SU-DHL-6 (cell line): ENCODE results near the gene MATN3.

Experiments
- H2AFZ ChIP-seq: fragments of 200-600 bp; sonication (generic); 2 replicates; pipeline ENCODE4 v1.6.1; 2014; ENCODE audit warnings: low read depth, mild to moderate bottlenecking, moderate library complexity, mixed read lengths, antibody characterized with exemption, low read length; ENCODE audit not compliant: severe bottlenecking
- H3F3A ChIP-seq: fragments of 200-600 bp; shearing (Covaris generic); 2 replicates; pipeline ENCODE4 v1.6.0; 2016; ENCODE audit warnings: antibody characterized with exemption, mild to moderate bottlenecking; ENCODE audit not compliant: insufficient read depth
- H3K27ac ChIP-seq: fragments of 200-600 bp; sonication (generic); 2 replicates; pipeline ENCODE4 v1.5.1; 2016; ENCODE audit warnings: low read depth, mild to moderate bottlenecking, low read length, moderate library complexity, mixed read lengths
- H3K27me3 ChIP-seq: fragments of 200-600 bp; sonication (generic), shearing (Covaris generic); 2 replicates; pipeline ENCODE4 v1.6.0; 2014; ENCODE audit warnings: mild to moderate bottlenecking, low read length
- H3K36me3 ChIP-seq: fragments of 200-600 bp; sonication (generic); 2 replicates; pipeline ENCODE4 v1.6.1; 2014; ENCODE audit warnings: mild to moderate bottlenecking, low read length, mixed read lengths
- H3K4me2 ChIP-seq: fragments of 300-600, 200-600 bp; shearing (Covaris generic), sonication (generic); 2 replicates; pipeline ENCODE4 v1.6.0; 2014; ENCODE audit warnings: low read length, low read depth, mild to moderate bottlenecking; ENCODE audit not compliant: poor library complexity, severe bottlenecking
- H3K4me3 ChIP-seq: fragments of 200-600 bp; sonication (generic); 2 replicates; pipeline ENCODE4 v1.5.1; 2014; ENCODE audit warnings: antibody characterized with exemption, low read length, mild to moderate bottlenecking, mixed read lengths; ENCODE audit not compliant: insufficient read depth, poor library complexity, severe bottlenecking
- H3K79me2 ChIP-seq: fragments of 200-600 bp; sonication (generic); 2 replicates; pipeline ENCODE4 v1.6.1; 2014; ENCODE audit warnings: mild to moderate bottlenecking, low read length, moderate library complexity; ENCODE audit not compliant: insufficient read depth
- H3K9ac ChIP-seq: fragments of 200-600 bp; sonication (generic); 2 replicates; pipeline ENCODE4 v1.7.0; 2014; ENCODE audit warnings: mild to moderate bottlenecking, low read length
- H3K9me2 ChIP-seq: fragments of 200-600 bp; sonication (generic); replicated peaks from 2 replicates; pipeline ENCODE4 v1.6.1; 2014; ENCODE audit warnings: low read length; ENCODE audit not compliant: insufficient read depth
- H3K9me3 ChIP-seq: fragments of 200-600 bp; sonication (generic); 2 replicates; pipeline ENCODE4 v1.6.1; 2014; ENCODE audit warnings: low read length, mixed read lengths; ENCODE audit not compliant: insufficient read depth
- H4K20me1 ChIP-seq: fragments of 200-600 bp; sonication (generic); 2 replicates; pipeline ENCODE4 v1.6.1; 2014; ENCODE audit warnings: low read depth, mild to moderate bottlenecking, antibody characterized with exemption, low read length, moderate library complexity, mixed read lengths
- CTCF ChIP-seq: fragments of 200-600 bp; sonication (generic); IDR thresholded peaks from one replicate; pipeline ENCODE4 v1.5.1; 2017; ENCODE audit warnings: antibody characterized with exemption, mild to moderate bottlenecking, low read length, moderate library complexity; ENCODE audit not compliant: insufficient read depth, poor library complexity, severe bottlenecking
- EZH2phosphoT487 ChIP-seq: fragments of 200-600 bp; sonication (generic), shearing (Covaris generic); conservative IDR thresholded peaks from 2 replicates; pipeline ENCODE4 v1.6.1; 2018; ENCODE audit warnings: mild to moderate bottlenecking, antibody characterized with exemption, low read length, moderate library complexity, mixed read lengths

The MATN3 gene

GRCh38 chr2:19989342-19989666, 23.2 kb downstream of the MATN3 start:
- Histone ChIP-seq H2AFZ (peak overlapping the region; percentile 93), H3K9me2 (no peaks in the 10 kb centered on the region), H3K9ac (peak overlapping the region; percentile 47), H3K4me2 (peak overlapping the region; percentile 58), H3K27ac (no peak overlapping the region), H3K79me2 (no peaks in the 10 kb centered on the region), H3K27me3 (no peaks in the 10 kb centered on the region), H3K36me3 (no peaks in the 10 kb centered on the region), H3F3A (no peaks in the 10 kb centered on the region), H3K4me3 (peak overlapping the region; percentile 63), H4K20me1 (no peaks in the 10 kb centered on the region), H3K9me3 (no peaks in the 10 kb centered on the region)
- no peak for TF ChIP-seq CTCF
- no peak for TF ChIP-seq EZH2phosphoT487

GRCh38 chr2:19988600-19988999, 23.9 kb downstream of the MATN3 start:
- Histone ChIP-seq H3K4me3 (no peak overlapping the region), H2AFZ (no peak overlapping the region)
- TF ChIP-seq EZH2phosphoT487 (no peak), CTCF (no peak)

GRCh38 chr2:19987936-19988335, 24.5 kb downstream of the MATN3 start:
- Histone ChIP-seq H4K20me1 (no peaks in the 10 kb centered on the region), H3F3A (no peaks in the 10 kb centered on the region), H3K9me2 (no peaks in the 10 kb centered on the region), H3K4me2 (peak overlapping the region; percentile 58), H3K27ac (no peak overlapping the region), H2AFZ (no peak overlapping the region), H3K9ac (no peak overlapping the region), H3K27me3 (no peaks in the 10 kb centered on the region), H3K9me3 (no peaks in the 10 kb centered on the region), H3K36me3 (no peaks in the 10 kb centered on the region), H3K4me3 (no peak overlapping the region), H3K79me2 (no peaks in the 10 kb centered on the region)
- no peak for TF ChIP-seq EZH2phosphoT487
- no peak for TF ChIP-seq CTCF

More at GRCh38 chr2:19988600-19988999, 23.9 kb downstream of the MATN3 start:
- Histone ChIP-seq H3K4me2 (peak overlapping the region; percentile 58), H3K27me3 (no peaks in the 10 kb centered on the region), H3K36me3 (no peaks in the 10 kb centered on the region), H3F3A (no peaks in the 10 kb centered on the region), H3K79me2 (no peaks in the 10 kb centered on the region), H4K20me1 (no peaks in the 10 kb centered on the region), H3K9ac (no peak overlapping the region), H3K27ac (no peak overlapping the region), H3K9me2 (no peaks in the 10 kb centered on the region), H3K9me3 (no peaks in the 10 kb centered on the region)
